Neural crest cell (in vitro differentiated cells): Measurements from ENCODE around the gene HOXA11. TPM values are rescaled to one million over a fixed set of nuclear protein-coding genes. Genes with fewer than 3 reads are reported as not detected.
A peak's percentile ranks its signal among the peaks of the same experiment; 100 is the strongest.

Source experiments
- DNase-seq: peaks from one replicate; pipeline ENCODE4 v3.0.0; 2021; ENCODE audit warnings: low read depth, mixed read lengths, low spot score
- H3K27ac Mint-ChIP-seq: one replicate; pipeline ENCODE4 v1.8.0; 2021; ENCODE audit warnings: mild to moderate bottlenecking, mixed read lengths; ENCODE audit not compliant: unreplicated experiment
- H3K27me3 Mint-ChIP-seq: 2 replicates; pipeline ENCODE4 v1.8.0; 2021; ENCODE audit warnings: low read depth, mild to moderate bottlenecking, mixed read lengths
- H3K36me3 Mint-ChIP-seq: 2 replicates; pipeline ENCODE4 v1.8.0; 2021; ENCODE audit warnings: low read depth, mild to moderate bottlenecking, mixed read lengths
- H3K4me1 Mint-ChIP-seq: 2 replicates; pipeline ENCODE4 v1.8.0; 2021; ENCODE audit warnings: mixed read lengths
- H3K4me3 Mint-ChIP-seq: one replicate; pipeline ENCODE4 v1.8.0; 2021; ENCODE audit warnings: mild to moderate bottlenecking, mixed read lengths
- H3K9me3 Mint-ChIP-seq: 2 replicates; pipeline ENCODE4 v1.8.0; 2021; ENCODE audit warnings: mixed read lengths
- long read RNA-seq: library from polyadenylated mRNA; unstranded; transcript quantifications from one replicate; pipeline ENCODE4 v2.0.0, GENCODE V29; 2020
- total RNA-seq: library from RNA; stranded (reverse); gene quantifications from 2 replicates; pipeline ENCODE4 v1.2.1, GENCODE V29; 2021
- TF ChIP-seq, protein P1 (sequence below): fragments of 200-600 bp; sonication (generic); conservative IDR thresholded peaks from 2 replicates; pipeline ENCODE4 v1.5.0; 2021; ENCODE audit warnings: antibody characterized with exemption, mild to moderate bottlenecking

Gene HOXA11
- total RNA-seq, result not detected in 2 replicates
- long read RNA-seq, result 0 reads

DNA sequence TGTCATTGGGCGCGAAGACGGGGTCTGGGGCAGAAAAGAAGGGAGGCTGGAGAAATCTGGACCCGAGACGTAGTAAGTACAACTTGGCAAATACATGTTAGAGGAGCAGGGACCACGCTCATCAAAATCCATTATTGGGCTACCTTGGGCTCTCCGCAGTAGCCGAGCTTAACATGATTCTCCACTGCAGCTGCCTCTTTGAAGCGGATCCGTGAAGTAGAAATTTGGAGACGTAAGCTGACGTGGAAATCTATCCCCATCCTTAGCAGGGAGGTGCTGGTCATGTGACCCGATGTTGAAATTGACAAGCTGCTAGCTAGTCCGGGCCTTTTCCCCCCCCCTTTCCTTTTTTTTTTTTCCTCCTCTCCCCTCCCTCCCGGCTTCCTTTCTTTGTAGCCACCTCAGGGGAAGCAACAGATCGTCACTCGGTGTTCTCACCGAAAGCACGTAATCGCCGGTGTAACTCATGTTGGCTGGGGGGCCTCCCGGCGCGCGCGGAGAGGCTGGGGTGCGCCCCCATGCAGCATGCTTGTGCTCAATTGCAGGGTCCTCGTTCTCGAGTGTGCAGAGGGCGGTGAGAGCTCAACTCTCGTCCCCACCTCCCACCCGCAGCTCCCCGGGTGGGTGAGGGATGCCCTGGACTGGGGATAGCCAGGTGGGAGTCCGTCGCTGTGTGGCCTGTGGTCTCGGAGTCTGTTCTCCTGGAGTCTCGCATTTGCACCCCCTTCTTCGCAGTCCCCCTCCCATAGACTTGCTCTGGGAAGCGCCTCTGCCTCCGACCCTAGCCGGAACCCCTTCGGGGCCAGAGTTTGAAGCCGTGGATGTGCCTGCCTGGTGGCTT lies at the start of gene HOXA11:
Gene HOXA11, minus strand, starts transcription at position 220 of the 841 bp plus-strand sequence. Its CDS starts 88 bp downstream, at position 132.
- no peak for DNase-seq
- no peaks in the 10 kb centered on the region for H3K9me3 Mint-ChIP-seq
- peaks cover 10% of the 10 kb centered on the region for H3K4me1 Mint-ChIP-seq
- peaks cover 5% of the 10 kb centered on the region for H3K36me3 Mint-ChIP-seq
- H3K27me3 Mint-ChIP-seq, result peaks cover 100% of the 10 kb centered on the region
- no peak within 1 kb of the TSS for H3K27ac Mint-ChIP-seq
- TF ChIP-seq, protein P1, sequence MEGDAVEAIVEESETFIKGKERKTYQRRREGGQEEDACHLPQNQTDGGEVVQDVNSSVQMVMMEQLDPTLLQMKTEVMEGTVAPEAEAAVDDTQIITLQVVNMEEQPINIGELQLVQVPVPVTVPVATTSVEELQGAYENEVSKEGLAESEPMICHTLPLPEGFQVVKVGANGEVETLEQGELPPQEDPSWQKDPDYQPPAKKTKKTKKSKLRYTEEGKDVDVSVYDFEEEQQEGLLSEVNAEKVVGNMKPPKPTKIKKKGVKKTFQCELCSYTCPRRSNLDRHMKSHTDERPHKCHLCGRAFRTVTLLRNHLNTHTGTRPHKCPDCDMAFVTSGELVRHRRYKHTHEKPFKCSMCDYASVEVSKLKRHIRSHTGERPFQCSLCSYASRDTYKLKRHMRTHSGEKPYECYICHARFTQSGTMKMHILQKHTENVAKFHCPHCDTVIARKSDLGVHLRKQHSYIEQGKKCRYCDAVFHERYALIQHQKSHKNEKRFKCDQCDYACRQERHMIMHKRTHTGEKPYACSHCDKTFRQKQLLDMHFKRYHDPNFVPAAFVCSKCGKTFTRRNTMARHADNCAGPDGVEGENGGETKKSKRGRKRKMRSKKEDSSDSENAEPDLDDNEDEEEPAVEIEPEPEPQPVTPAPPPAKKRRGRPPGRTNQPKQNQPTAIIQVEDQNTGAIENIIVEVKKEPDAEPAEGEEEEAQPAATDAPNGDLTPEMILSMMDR, result no peak
- H3K4me3 Mint-ChIP-seq, result peak within 1 kb of the TSS; percentile 67

DNA sequence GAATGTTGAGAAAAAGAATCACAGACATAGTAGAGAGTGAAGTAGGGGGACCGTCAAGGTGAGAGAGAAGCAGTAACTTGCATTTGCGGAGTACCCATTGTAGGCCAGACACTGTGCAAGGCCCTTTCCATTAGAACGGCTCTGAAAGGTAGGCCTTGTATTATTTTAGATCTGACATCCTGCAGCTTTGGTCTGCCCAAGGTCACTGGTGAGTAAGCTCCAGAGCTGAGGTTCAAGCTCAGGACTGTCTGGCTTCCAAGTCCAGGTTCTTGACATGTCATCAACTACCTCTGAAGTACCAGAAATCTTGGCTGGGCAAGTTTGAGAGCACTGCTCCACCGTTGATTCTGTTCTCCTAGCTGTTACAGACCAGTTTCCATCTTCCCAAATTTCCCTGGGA lies 44.4 kb upstream of the HOXA11 start:
- Mint-ChIP-seq H3K4me1 (peaks cover 4% of the 10 kb centered on the region), H3K27me3 (peaks cover 88% of the 10 kb centered on the region), H3K9me3 (no peaks in the 10 kb centered on the region), H3K27ac (no peak overlapping the region), H3K4me3 (no peak overlapping the region), H3K36me3 (no peaks in the 10 kb centered on the region)
- TF ChIP-seq, protein P1, result no peak
- no peak for DNase-seq

DNA sequence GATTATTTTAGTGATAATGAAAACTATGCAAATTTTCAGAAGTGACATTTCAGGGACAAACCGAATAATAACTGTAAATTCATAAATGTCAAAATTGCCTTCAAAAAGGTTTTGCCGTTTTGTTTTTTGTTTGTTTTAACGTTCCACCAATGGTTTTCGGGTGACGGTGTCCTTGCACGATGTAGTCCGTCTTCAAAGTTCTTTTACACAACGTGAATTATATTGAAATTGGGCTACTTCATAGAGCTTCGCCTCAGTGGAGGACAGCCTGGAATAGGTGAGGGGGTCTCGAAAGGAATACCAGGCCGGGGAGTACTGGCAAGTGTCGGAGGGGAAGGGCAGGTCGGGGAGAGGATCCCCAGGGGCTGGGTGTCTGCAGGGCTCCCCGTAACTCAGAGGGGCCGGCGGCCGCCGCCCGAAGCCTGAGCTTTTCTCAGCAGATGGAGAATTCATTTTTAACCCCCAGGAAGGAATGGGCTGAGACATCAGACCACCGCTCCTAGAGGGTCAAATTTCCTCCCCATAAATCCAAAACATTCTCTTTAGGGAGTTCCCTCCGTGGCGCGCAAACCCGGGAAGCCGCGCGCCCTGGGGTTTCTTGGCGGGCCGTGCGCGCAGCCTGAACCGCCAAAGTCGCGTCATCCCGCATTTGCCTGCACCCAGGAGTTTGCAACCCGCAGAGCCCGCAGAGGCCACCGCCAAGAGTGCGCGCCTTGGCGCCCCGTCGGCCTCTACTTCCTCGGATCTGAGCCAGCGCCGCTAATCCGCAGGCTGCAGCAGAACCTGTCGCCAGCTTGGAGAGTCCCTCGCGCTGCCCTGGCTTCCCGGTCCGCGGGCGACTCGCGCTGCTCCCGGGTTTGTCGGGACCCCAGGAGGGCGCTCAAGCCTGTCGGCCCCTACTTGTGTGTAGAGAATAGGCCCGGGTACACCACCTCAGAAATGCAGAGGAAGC lies 40.2 kb upstream of the HOXA11 start:
- no peak for DNase-seq
- Mint-ChIP-seq H3K9me3 (no peaks in the 10 kb centered on the region), H3K27ac (no peak overlapping the region), H3K27me3 (peaks cover 97% of the 10 kb centered on the region), H3K4me1 (peaks cover 4% of the 10 kb centered on the region), H3K36me3 (no peaks in the 10 kb centered on the region), H3K4me3 (no peak overlapping the region)
- TF ChIP-seq, protein P1, result no peak

DNA sequence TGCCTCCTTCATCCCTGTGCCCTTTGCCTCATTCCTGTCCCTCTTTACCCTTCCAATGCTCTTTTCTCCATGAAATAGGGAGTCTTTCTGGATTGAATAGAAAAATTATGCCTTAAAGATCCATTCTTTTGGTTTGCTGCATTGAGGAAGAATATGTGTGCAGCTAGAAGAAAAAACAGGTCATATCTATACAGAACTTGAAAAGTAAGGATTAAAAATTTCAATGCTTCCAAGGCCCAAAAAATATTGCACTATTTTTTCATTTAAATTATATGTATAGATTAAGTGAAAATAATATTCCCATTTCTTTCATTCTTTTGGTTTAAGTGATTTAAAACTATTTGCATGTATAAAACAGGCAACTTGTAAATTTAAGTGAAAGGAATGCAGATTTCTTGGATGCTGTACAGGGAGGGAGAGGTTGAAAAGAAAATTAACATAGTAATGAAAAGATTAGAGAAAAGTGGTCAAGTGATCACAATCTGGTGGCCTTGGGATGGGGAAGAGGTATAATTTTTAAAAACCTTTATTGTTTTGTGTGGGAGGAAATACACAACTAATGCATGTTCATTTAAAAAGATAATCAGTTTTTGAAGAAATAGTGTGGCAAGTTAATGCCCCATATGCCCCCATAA lies 39.0 kb upstream of the HOXA11 start:
- Mint-ChIP-seq H3K36me3 (no peaks in the 10 kb centered on the region), H3K4me3 (no peak overlapping the region), H3K4me1 (peaks cover 4% of the 10 kb centered on the region), H3K9me3 (no peaks in the 10 kb centered on the region), H3K27ac (no peak overlapping the region), H3K27me3 (peaks cover 95% of the 10 kb centered on the region)
- no peak for DNase-seq
- TF ChIP-seq, protein P1, result no peak

DNA sequence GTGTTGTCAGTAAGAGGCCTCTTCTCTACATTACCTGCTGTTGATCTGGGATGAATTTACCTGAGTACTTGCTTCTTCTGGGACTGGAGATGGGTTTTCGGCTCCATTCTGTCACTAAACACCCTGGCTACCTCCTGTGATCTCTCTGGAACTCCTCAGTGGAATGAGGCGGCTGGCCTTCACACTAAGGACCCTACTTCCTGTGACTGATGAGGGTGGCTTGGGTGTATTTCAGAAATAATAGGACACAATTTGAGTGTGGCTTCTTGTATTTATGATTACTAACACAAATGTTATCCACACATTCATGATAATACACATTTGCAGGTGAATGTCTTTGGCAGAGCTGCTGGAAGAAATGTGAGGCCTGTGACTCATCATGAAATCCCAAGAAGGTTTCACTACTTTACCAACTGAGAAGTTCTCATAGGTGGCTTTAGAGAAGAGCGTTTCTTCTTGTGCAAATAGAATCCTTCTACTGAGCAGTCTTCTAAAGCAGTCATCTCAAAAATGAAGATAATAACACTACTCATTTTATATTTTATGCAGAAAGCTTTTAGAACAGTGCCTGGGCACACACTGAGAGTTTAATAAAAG lies 36.3 kb upstream of the HOXA11 start:
- Mint-ChIP-seq H3K4me1 (peaks cover 4% of the 10 kb centered on the region), H3K9me3 (no peaks in the 10 kb centered on the region), H3K27ac (no peak overlapping the region), H3K27me3 (peaks cover 95% of the 10 kb centered on the region), H3K36me3 (no peaks in the 10 kb centered on the region), H3K4me3 (no peak overlapping the region)
- no peak for DNase-seq
- TF ChIP-seq, protein P1, result no peak
